GM19467 (cell line): ENCODE results near the gene MYO16.

Experiments
- ATAC-seq: cut with Tn5 transposase; IDR thresholded peaks from one replicate; pipeline ENCODE4 v1.9.1; 2021; ENCODE audit warnings: mild to moderate bottlenecking, moderate library complexity; ENCODE audit not compliant: unreplicated experiment

The MYO16 gene

DNA sequence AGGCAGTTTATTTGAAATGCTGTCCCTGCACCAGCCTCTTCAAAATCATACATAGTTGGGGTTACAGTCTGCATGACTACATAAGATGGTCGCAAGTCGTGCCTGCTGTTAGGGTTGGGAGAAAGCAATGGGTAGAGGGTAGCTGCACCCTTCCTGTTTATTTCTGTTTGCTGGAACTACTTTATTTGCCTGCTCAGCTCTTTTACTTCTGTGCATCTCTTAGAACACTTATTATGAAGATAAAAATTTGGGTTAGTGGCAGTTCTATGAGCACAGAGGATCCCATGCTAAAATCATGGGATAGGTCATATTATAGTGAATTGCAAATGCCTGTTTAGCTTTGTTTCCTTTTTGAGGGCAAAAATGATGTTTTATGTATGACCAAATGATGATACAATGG lies 160.1 kb downstream of the MYO16 start:
- no peak for ATAC-seq

DNA sequence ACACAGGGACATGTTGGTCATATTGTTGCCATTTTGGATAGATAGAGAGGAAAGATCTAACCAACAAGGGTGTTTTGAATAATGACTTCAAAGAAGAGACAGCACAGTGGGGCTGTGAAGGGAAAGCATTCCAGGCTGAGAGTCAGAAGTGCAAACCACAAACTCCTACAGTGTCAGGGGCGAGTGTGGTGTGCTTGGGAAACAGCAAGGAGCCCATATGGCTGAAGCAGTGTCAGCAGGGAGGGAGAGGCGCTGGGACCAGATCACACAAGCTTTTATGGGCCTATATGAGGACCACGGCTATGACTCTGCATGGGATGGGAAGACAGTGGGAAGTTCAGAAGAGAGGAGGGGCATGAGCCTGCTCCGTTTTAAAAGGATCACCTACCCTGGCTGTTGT lies 166.4 kb downstream of the MYO16 start:
- ATAC-seq: no peak

DNA sequence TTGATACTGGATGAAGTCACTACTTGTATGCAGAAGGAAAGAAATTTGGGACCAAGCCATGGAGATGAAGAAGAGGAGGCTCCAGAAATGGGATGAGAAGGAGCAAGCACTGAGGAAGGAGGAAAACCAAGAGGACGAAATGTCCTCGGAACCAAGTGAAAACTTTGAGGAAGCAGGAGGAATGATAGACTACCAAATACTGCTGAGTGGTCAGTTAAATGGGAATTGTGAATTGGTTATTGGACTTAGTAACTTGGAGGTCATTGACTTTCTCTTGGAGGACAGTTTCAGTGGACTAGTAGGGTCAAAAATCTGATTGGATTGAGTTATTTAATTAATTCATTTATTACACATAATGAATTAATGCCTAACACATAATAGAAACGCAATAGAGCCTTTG lies 167.9 kb downstream of the MYO16 start:
- ATAC-seq: no peak

DNA sequence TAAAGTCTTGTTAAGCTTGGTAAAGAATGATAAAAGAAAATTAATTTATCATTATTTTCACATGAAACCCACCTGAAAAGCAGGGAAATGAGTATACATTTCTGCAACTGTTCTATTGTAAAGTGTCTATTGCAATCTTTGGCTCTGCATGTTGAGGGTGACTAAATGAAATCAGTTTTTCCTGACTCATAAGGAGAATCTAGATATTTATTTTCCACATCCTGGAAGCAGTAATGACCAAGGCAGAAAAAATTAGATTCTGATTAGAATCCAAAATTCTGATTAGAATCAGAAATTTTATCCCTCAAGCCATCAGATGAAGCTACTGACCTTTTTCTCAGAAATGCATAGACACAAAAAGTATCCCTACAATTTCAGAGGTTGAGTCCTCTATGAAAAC lies 178.4 kb downstream of the MYO16 start:
- ATAC-seq: no peak

DNA sequence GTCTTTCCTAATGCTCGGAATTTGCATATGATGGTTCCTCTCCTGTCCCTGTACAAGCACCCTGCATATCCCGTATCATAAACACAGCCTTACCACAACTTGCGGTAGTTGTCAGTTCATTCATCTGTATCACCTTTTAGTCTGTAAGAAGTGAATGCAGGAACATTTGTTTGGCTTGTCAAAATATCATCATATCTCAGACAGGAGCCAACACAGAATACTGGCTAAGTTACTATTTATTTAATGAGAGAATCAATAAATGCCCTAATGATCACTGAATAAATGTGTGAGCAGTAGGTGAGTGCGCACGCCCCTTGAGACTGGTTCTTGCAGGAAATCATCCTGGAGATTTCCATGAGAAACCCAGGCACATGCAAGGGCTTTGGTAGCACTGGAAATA lies 182.8 kb downstream of the MYO16 start:
- ATAC-seq: no peak

DNA sequence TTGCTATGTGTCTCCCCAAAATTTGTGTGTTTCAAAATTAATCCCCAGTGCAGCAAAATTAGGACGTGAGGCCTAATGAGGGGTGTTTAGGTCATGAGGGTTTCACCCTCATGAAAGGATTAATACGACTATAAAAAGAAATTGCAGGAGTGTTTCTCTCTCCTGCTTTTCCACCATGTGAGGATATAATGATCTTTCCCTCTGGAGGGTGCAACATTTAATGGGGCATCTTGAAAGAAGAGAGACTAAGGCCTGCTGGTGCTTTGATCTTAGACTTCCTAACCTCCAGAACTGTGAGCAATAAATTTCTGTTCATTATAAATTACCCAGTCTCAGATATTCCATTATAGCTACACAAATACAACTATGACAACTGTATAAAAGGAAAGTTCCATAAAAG lies 183.2 kb downstream of the MYO16 start:
- ATAC-seq: no peak

DNA sequence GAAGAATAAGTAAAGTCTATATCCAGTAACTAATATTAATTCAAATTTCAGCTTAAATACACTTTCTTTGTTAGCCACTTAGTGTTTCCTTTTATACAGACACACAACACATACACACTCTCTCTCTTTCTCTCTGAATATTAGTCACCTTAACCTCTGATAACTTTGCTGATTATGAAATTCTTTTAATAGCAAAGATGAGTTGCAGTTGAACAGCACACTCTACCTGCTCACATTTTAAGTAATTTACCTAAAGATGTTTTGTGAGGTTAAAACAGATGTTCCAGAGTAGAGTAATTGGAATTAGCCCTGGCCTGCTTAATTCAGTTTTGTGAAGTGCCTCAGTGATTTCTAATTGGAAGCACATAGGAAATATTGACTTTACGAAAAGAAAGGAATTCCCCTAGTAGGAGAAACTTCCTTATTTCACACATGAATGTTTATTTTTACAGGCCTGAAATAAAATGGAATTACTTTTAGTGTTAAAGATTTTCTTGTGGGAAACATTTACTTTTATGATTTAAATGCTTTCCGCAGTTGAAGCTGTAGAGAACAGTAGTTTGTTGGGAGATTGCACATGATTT lies 184.3 kb downstream of the MYO16 start:
- no peak for ATAC-seq

DNA sequence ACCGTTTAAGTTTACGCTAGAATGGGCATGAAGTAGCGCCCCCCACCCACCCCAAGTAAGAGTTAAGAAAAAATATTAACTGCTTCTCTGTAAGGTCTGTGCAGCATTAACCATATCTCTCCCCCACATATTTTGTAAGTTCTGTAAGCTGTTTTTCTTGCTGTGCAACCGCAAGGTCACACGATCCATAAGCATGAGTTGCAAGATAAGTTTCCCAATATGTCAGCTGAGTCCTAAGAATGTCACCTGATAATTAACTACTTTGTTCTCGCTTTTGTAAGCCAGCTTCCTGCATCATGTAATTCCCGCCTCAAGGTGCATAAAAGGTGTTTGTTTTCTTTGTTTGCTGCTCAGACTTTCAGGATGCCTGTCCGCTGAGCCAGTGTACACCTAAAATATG lies 187.0 kb downstream of the MYO16 start:
- no peak for ATAC-seq

DNA sequence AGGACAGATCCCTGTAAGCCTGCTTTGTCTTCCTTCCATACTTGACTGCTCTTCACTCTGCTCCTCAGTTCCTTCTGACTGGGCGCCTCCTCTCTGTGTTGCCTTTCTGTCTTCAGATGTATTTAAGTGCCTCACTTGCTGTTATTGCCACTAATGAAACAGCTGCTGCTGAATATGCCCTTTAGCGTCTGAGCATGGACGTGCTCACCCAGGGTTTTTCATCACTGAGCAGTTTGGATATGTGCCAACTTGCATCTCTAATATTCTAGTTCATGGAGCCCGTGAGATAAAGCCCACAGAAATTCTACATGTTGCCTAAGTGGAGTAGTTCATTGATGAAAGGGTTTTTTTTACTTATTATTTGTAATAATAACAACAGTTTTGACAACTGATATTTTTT lies 198.2 kb downstream of the MYO16 start:
- ATAC-seq: no peak

DNA sequence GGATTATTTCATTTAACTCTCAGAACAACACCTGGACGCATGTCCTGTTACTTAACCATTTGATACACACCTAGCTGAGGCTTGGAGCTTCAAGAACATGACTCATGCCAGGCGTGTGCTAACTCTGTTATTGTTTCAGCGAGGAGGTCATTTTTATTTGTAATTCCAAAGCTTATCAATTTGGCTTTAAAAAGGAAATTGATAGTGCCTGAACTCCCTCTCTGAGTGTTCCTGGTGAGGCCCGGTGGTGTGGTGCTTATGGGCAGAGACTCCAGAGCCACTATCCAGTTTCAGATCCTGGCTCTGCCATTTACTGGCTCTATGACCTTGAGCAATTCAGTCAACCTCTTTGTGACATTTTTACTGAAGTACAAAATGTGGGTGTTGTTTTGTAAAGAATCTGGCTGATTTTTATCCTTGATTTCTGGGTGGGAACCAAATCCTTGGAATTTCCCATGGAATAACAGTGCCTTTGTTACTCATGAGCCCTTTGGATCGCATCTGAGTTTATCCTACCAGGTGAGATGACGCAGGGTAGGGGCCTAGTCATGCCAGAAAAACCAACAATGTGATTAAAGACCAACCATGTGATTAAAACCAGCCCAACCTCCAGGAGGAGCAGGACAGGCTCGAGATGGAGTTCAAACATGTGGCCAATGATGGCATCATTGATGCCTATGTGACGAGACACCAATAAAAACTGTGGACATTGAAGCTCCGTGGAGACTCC lies 198.8 kb downstream of the MYO16 start:
- ATAC-seq: no peak

DNA sequence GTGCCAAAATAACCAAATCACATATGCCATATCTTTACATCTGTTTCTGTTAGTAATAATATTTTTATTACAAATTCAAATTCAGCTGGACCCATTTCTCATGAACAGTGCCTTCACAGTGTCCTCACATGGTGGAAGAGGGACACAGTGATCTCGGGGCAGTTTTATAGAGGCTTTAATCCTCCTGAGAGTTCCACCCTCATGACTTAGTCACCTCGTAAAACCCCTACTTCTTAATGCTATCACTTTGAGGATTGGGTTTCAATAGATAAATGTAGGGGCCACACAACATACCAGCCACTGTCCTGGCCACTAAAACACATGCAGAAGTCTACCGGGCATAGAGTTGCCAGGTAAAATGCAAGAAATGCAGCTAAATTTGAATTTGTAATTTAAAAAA lies 201.5 kb downstream of the MYO16 start:
- ATAC-seq: no peak

DNA sequence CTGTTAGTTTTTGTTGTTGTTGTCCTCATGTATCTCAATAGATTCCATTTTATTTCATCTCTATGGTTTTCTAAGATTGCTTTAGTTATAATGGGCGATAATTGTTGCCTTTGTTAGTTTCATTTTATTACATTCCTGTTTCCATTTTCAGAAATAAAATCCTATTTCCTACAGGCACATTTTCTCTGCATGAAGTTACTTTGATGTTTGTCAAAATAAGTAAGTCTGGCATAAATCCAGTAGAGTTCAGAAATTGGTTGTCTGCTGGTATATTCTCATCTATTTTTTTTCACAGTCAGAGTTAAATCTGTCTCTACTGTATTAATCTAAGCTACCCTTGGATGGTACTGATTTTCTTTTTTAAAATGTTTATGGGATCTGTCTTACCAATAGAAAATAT lies 204.1 kb downstream of the MYO16 start:
- ATAC-seq: no peak

DNA sequence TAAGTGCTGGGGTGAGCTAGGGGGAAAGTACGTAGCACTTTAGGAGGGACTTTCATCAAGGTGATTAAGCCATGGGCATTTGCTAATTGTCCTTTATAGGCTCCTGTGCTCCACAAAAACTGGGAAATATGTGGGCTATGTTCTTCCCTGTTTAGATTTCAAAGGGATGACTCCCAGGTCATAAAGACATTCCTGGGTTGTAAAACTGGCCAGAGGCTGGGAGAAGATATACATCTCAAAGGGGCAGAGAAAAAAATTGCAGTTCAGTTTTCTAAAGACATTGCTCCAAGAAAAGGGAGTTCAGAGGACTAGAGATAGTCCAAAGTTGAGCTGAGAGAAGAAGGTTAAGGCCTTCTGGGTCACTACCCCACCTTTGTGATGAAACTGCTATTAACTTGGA lies 204.8 kb downstream of the MYO16 start:
- ATAC-seq: no peak

DNA sequence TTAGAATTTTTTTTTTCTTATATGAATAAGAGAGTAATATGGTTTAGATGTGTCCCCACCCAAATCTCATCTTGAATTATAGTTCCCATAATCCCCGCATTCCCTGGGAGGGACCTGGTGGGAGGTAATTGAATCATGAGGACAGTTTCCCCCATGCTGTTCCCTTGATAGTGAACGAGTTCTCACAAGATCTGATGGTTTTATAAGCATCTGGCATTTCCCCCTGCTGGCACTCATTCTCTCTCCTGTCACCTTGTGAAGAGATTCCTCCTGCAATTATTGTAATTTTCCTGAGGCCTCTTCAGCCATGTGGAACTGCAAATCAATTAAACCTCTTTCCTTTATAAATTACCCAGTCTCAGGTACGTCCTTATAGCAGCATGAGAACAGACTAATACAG lies 205.7 kb downstream of the MYO16 start:
- no peak for ATAC-seq

DNA sequence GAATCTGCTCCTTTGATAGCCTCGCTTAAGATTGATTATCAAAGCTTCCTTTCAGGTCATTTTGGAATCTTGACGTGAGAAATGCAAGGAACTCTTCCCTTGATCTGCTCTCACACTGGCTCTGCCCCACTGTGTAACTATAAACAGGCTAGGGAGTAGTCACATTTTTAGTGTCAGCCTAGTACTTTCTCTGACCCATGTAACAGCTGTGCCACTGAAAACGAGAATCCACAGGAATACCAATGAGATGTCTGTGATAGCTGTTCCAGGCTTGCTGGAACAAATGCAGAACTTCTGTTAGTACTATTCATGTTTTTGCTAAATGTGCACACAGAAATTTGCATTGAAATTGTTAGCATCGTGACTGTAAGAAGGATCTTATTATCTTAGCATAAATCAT lies 221.3 kb downstream of the MYO16 start:
- no peak for ATAC-seq

DNA sequence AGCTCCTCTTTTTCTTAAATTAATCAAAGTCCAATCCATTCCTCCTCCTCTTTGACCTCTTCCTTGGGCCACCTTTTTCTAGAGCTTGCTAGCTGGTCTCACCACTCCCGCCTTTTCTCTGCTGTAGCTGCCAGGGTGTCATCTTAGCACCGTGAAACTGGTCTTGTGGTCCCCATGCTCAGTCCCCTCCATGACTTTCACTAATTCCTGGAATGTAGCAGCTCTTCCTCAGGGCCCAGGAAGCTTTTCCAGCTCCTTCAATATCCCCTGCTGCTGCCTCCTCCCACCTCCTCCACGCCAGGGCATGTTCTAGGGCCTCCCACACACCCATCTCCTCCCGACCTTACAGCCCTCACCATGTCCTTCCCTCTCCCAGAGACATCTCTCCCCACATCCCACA lies 222.2 kb downstream of the MYO16 start:
- no peak for ATAC-seq

DNA sequence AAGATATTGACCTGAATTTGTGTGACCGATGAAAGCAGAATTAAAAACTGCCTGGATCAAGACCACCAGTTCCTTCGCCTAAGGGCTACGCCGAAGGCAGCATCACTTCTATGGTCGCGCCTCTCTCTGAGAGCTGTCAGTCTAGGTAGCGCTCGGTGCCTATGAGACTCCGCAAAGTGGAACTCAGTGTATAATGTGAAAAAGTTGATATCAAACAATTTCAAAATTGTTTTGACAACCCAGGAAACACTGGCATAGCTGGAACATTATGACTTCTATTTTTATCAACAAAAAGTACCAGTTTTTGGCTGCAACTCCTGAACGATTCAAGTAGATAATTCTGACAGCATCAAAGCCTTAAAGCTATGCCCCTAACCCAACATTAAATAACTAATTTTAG lies 223.6 kb downstream of the MYO16 start:
- ATAC-seq: no peak

DNA sequence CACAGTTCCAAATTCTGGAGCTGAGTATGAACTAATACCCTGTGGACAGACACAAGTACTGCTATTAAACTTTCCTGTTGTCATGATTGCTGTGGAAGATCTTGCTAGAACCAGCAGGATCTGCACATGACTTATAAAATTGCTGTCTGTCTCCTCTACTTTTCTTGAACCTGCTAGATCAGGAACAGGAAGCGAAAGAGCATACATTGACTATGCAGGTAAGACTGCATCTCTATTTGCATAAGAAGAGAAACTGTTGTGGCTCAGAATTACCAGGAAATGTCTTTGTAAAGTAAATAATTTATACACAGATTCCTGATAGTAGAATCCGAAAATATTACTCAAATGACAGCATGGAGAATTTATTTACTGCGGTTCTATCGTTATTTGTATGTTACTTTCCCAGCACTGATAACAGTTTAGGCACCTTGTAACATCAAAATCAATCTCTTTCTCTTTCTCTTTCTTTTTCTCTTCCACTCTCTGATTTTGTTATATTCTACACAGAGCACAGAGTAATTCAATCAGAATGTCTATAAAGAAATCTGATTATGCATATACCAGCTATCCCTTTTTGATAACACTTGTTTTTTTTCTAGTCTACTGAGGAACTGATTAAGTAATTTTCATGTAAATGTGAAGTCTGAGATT lies 226.5 kb downstream of the MYO16 start:
- ATAC-seq: peak; percentile 85

DNA sequence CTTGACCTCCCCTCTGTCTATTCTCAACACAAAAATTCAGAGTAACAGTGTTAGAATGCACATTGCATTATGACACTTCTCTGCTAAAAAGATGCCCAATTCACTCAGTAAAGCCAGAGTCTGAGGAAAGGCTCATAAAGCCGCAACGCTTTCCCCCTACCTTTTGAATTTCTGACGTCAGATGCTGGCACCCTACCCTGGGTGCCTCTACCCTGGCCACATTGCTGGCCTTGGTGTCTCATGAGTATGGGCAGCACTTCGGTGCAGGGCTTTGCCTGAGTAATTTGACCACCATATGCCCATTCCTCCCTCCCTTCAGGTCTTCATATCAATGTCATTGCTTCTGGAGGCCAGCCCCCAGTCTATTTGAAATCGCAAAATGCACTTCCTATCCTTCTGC lies 229.3 kb downstream of the MYO16 start:
- no peak for ATAC-seq

DNA sequence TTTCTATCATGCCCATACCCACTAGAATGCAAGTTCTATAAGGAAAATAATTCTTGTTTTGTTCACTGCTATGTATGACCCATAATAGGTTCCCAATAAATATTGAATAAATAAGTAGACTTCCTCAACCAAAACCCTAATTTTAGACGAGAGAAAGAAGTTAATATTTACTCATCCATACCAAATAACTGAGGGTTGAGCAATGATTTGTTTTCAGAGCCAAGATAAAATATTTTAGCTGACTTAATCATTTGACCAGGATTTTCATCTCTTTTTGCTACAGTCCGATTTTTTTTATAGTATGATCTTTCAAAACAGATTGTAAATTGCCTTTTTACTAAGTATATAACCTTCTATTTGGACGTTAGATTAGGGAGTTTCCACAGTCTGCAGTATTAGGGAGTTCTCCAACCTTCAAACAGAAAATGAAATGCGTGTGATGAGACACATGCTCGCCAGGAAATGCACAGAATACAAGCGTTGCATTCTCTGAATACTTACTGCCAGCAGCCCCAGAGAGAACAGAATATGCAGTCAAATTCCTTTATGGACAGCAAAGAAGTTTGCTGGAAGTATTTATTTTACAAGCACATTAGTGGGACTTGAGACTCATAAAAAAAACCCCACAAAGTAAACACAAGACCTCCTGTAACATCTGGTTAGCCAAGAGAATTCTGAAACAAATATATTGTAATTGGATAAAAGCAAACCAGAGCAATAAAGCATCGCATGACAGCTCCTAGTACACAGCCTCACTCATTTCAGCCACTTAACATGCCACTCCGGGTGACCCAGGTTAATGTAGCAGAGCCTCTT lies 230.0 kb downstream of the MYO16 start:
- ATAC-seq: no peak

DNA sequence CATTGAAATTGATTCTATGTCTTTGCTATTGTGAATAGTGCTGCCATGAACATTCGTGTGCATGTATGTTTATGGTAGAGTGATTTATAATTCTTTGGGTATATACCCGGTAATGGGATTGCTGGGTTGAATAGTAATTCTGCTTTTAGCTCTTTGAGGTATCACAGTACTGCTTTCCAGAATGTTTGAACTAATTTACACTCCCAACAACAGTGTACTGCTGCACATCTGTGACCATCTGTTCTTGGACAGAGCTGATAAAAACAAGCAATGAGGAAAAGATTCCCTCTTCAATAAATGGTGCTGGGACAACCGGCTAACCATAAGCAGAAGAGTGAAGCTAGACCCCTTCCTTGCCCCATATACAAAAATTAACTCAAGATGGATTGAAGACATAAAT lies 231.0 kb downstream of the MYO16 start:
- ATAC-seq: no peak

DNA sequence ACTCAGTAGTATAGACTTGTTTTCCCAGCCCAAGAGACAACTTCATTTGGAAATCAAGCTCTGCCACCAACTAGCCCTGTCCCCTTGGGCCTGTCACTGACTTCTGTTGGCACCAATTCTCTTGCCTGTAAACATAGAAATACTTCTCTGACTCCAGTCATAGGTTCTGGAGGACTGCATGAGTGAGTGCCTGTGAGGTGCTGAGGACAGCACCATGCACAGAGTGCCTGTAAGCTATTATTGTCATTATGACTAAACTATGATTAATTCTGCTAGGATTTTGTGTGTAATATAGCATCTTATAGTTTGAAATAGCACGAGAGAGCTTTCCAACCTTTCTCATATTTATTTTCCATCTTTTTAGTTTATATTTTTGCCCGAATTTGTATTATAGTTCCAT lies 247.9 kb downstream of the MYO16 start:
- ATAC-seq: no peak
